Ishikawa (cell line): ENCODE results near the gene GPATCH4.

Experiments
- CEBPB ChIP-seq: IDR thresholded peaks from 2 replicates; pipeline ENCODE4 v1.6.1; 2012
- EGR1 ChIP-seq: IDR thresholded peaks from 2 replicates; pipeline ENCODE4 v1.6.1; 2012
- EP300 ChIP-seq: IDR thresholded peaks from 2 replicates; pipeline ENCODE4 v1.6.1; 2012; ENCODE audit warnings: borderline replicate concordance
- FOXM1 ChIP-seq: IDR thresholded peaks from 2 replicates; pipeline ENCODE4 v1.6.1; 2012; ENCODE audit warnings: low read depth, borderline replicate concordance
- MAX ChIP-seq: IDR thresholded peaks from 2 replicates; pipeline ENCODE4 v1.6.1; 2012
- RAD21 ChIP-seq: IDR thresholded peaks from 2 replicates; pipeline ENCODE4 v1.6.1; 2012; ENCODE audit warnings: low read depth
- REST ChIP-seq: IDR thresholded peaks from 2 replicates; pipeline ENCODE4 v1.6.1; 2012; ENCODE audit warnings: low read depth, mild to moderate bottlenecking
- TAF1 ChIP-seq: IDR thresholded peaks from 2 replicates; pipeline ENCODE4 v1.6.1; 2012; ENCODE audit warnings: low read depth, mild to moderate bottlenecking
- TCF12 ChIP-seq: IDR thresholded peaks from 2 replicates; pipeline ENCODE4 v1.6.1; 2012; ENCODE audit warnings: low read depth
- YY1 ChIP-seq: IDR thresholded peaks from 2 replicates; pipeline ENCODE4 v1.6.1; 2012; ENCODE audit warnings: low read depth

- TF ChIP-seq EP300 (no peak), YY1 (no peak), FOXM1 (no peak), CEBPB (no peak), REST (no peak), MAX (no peak), EGR1 (no peak), RAD21 (no peak), TAF1 (no peak), TCF12 (no peak)
Measured at GRCh38 chr1:156618853-156619581, 17.7 kb upstream of the GPATCH4 start, which contains the start of gene HAPLN2.
